Measurements from ENCODE around the gene SNX9. TPM values are rescaled to one million over a fixed set of nuclear protein-coding genes. Genes with fewer than 3 reads are reported as not detected.

SNX9 gene
- total and polyA plus RNA-seq, 2 of the 4 experiments (the other 2 are of a cell fraction) = 35.3 to 41.2 TPM

DNA sequence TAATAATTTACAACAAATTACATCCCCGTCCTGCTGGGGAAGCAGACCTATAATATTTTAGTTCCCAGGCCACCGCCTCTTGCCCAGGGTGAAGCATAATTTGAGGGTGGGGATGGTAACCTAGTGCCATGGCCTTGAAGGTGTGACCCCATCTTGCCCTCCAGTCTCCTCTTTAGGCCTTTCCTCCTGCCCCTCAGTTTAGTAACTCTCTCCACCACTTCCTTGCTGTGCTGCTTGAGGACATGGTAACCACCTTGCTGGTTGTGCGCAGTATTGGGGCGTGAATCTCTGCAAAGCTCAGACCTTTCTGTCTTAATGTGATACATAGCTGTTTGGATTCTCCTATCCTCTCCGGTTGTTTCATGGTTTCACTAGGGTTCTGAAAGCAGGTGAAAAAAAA, 16.6 kb downstream of the SNX9 start:
- H3K79me1 ChIP-seq (ENCODE audit: low read depth in 1 of 2, low read length in 2 of 2) = peaks cover 19 to 80% of the 10 kb centered on the region in 2 experiments; a peak in 3 of 4 replicates
- H3K23ac ChIP-seq (ENCODE audit: low read depth, low read length) = peak overlapping the region; percentile 89
- H3K4ac ChIP-seq (ENCODE audit: low read depth, low read length) = peak overlapping the region; percentile 33; the same call in 1 of the 2 replicates
- peak overlapping the region; percentile 54; the same call in 1 of the 3 replicates for H2BK15ac ChIP-seq (ENCODE audit: low read depth, low read length)
- no TSS peak for BruUV-seq (replicated peaks)
- no peak for DNase-seq
- dilution Hi-C loops (cut with HindIII; ENCODE audit: low sequenced_read_pairs, unreplicated experiment) = no loop called here
- H2BK120ac ChIP-seq (ENCODE audit: low read depth, low read length) = no peak overlapping the region
- H3K4me1 ChIP-seq (ENCODE audit: control insufficient read depth, insufficient read depth, low read length) = peaks cover 16% of the 10 kb centered on the region
- H2AFZ ChIP-seq (replicated peaks; ENCODE audit: low read length, poor library complexity) = peak overlapping the region; percentile 49
- peak overlapping the region; percentile 82; the same call in 1 of the 2 replicates for H2AK5ac ChIP-seq (ENCODE audit: low read depth, low read length)
- no peak for ATAC-seq (ENCODE audit: low read depth)
- H3K18ac ChIP-seq (ENCODE audit: low read depth, low read length) = no peak overlapping the region
- H3K9ac ChIP-seq (ENCODE audit: low read depth, low read length) = no peak overlapping the region
- in situ Hi-C loops (cut with MboI; ENCODE audit: low sequenced_read_pairs) = no loop called here
- peak overlapping the region; percentile 80; the same call in 1 of the 2 replicates for H3K14ac ChIP-seq (replicated peaks; ENCODE audit: low read depth, low read length)
- no peak overlapping the region; the same call in 1 of the 2 replicates for H3K27ac ChIP-seq (ENCODE audit: insufficient read depth, low read length)
- H4K91ac ChIP-seq (ENCODE audit: insufficient read depth, low read depth, low read length) = 0 out of 2 replicates have a peak overlapping the region, but pooled peaks have one; percentile 51
- peaks cover 70% of the 10 kb centered on the region for H4K20me1 ChIP-seq (ENCODE audit: insufficient read depth, low read length)
- H4K5ac ChIP-seq (ENCODE audit: low read depth, low read length) = no peak overlapping the region
- TF ChIP-seq CHD1 (IDR thresholded peaks at IDR 0.05; ENCODE audit: low read depth, low read length) (no peak), POLR2A (IDR thresholded peaks at IDR 0.05; ENCODE audit: low read depth, low read length) (no peak), RFX5 (IDR thresholded peaks at IDR 0.05; ENCODE audit: low read depth, low read length) (no peak), NFE2L2 (IDR thresholded peaks at IDR 0.05; ENCODE audit: low read depth, low read length) (no peak), RCOR1 (IDR thresholded peaks at IDR 0.05; ENCODE audit: insufficient replicate concordance, low read length) (no peak), FOS (IDR thresholded peaks at IDR 0.05; ENCODE audit: low read depth, low read length) (no peak), RAD21 (IDR thresholded peaks at IDR 0.05; ENCODE audit: low read length) (no peak), MXI1 (IDR thresholded peaks at IDR 0.05; ENCODE audit: borderline replicate concordance, low read depth, low read length) (no peak), MAZ (IDR thresholded peaks at IDR 0.05; ENCODE audit: borderline replicate concordance, low read depth, low read length) (no peak), MAFK (IDR thresholded peaks at IDR 0.05; ENCODE audit: low read depth, low read length) (no peak), CEBPB (IDR thresholded peaks at IDR 0.05; ENCODE audit: low read depth, low read length) (no peak), BHLHE40 (IDR thresholded peaks at IDR 0.05; ENCODE audit: low read depth, low read length) (no peak), SMC3 (IDR thresholded peaks at IDR 0.05; ENCODE audit: low read depth, low read length) (no peak)
- TF ChIP-seq, protein P1, sequence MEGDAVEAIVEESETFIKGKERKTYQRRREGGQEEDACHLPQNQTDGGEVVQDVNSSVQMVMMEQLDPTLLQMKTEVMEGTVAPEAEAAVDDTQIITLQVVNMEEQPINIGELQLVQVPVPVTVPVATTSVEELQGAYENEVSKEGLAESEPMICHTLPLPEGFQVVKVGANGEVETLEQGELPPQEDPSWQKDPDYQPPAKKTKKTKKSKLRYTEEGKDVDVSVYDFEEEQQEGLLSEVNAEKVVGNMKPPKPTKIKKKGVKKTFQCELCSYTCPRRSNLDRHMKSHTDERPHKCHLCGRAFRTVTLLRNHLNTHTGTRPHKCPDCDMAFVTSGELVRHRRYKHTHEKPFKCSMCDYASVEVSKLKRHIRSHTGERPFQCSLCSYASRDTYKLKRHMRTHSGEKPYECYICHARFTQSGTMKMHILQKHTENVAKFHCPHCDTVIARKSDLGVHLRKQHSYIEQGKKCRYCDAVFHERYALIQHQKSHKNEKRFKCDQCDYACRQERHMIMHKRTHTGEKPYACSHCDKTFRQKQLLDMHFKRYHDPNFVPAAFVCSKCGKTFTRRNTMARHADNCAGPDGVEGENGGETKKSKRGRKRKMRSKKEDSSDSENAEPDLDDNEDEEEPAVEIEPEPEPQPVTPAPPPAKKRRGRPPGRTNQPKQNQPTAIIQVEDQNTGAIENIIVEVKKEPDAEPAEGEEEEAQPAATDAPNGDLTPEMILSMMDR (conservative IDR thresholded peaks at IDR 0.05; ENCODE audit: low read depth, low read length) = no peak
- TF ChIP-seq, protein P2, sequence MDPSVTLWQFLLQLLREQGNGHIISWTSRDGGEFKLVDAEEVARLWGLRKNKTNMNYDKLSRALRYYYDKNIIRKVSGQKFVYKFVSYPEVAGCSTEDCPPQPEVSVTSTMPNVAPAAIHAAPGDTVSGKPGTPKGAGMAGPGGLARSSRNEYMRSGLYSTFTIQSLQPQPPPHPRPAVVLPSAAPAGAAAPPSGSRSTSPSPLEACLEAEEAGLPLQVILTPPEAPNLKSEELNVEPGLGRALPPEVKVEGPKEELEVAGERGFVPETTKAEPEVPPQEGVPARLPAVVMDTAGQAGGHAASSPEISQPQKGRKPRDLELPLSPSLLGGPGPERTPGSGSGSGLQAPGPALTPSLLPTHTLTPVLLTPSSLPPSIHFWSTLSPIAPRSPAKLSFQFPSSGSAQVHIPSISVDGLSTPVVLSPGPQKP (IDR thresholded peaks at IDR 0.05; ENCODE audit: borderline replicate concordance, low read depth, low read length) = no peak
- TF ChIP-seq, protein P3, sequence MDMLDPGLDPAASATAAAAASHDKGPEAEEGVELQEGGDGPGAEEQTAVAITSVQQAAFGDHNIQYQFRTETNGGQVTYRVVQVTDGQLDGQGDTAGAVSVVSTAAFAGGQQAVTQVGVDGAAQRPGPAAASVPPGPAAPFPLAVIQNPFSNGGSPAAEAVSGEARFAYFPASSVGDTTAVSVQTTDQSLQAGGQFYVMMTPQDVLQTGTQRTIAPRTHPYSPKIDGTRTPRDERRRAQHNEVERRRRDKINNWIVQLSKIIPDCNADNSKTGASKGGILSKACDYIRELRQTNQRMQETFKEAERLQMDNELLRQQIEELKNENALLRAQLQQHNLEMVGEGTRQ (IDR thresholded peaks at IDR 0.05; ENCODE audit: low read depth, low read length) = no peak
- H3K56ac ChIP-seq (ENCODE audit: extremely low read depth, insufficient read depth, low read length) = no peak overlapping the region
- CTCF ChIA-PET = interaction anchor here (1.0 kb wide), 1 partner anchor 83 kb away, joined by 3 read pairs; no protein-coding TSS in a partner anchor
- no peaks in the 10 kb centered on the region for H3K9me3 ChIP-seq (ENCODE audit: control insufficient read depth, insufficient read depth, low read length)
- peaks cover 24% of the 10 kb centered on the region for H3K9me1 ChIP-seq (ENCODE audit: insufficient read depth, low read length)
- peak overlapping the region; percentile 93 for H2AK9ac ChIP-seq (replicated peaks; ENCODE audit: low read depth, low read length, poor library complexity)
- POLR2A ChIA-PET (ENCODE audit: unreplicated experiment) = no interaction called here
- H3K4me2 ChIP-seq (ENCODE audit: low read depth, low read length) = no peak overlapping the region
- no peak overlapping the region for H3K4me3 ChIP-seq (ENCODE audit: insufficient read depth, low read depth, low read length)
- no peaks in the 10 kb centered on the region for H3K27me3 ChIP-seq (ENCODE audit: control insufficient read depth, insufficient read depth, low read length)
- H2BK20ac ChIP-seq (ENCODE audit: low read depth, low read length) = no peak overlapping the region
- 0 out of 4 replicates have a peak overlapping the region, but pooled peaks have one; percentile 27 to 35 for H4K8ac ChIP-seq (ENCODE audit: low read depth in 2 of 2, low read length in 2 of 2)
- no CpG with 5 or more reads among the region's 5 CpGs for WGBS, 2 experiments (ENCODE audit: extremely low coverage in 2 of 2, insufficient read length in 1 of 2)
- intact Hi-C loops (cut with micrococcal nuclease) = no loop called here
- H3K36me3 ChIP-seq (ENCODE audit: control insufficient read depth, insufficient read depth, low read length) = no peaks in the 10 kb centered on the region
- H2BK5ac ChIP-seq (ENCODE audit: low read depth, low read length, poor library complexity, severe bottlenecking) = peak overlapping the region; percentile 60

Measured in IMR-90 (cell line).